ENCODE results near the gene KCNH4.

The KCNH4 gene

GRCh38 chr17:42114118-42114517 is 66.8 kb downstream of the KCNH4 start:
- ChIA-PET POLR2A (no interaction called here), CTCF (interaction anchor here (1.2 to 21.8 kb wide), 6 partner anchors 15 to 151 kb away, joined by 3 to 381 read pairs (median 45); partner anchors contain the start of genes CNP, DNAJC7, NKIRAS2 and ZNF385C)
- Histone ChIP-seq H3K27ac (ENCODE audit: insufficient read depth in 1 of 2, low read depth in 1 of 2, low read length in 2 of 2, poor library complexity in 1 of 2, severe bottlenecking in 2 of 2) (no peak overlapping the region), H3K27me3 (replicated peaks in 2 of 5; ENCODE audit: control insufficient read depth in 4 of 5, insufficient read depth in 5 of 5, low read length in 4 of 5) (no peaks in the 10 kb centered on the region), H3K36me3 (ENCODE audit: control insufficient read depth in 4 of 4, insufficient read depth in 4 of 4, low read length in 3 of 4) (peaks cover 2 to 44% (median 32%) of the 10 kb centered on the region in 4 experiments), H3K4me1 (ENCODE audit: control extremely low read depth in 1 of 4, control insufficient read depth in 4 of 4, insufficient read depth in 4 of 4, low read length in 3 of 4) (peaks cover 6 to 21% (median 19%) of the 10 kb centered on the region in 4 experiments), H3K9me3 (ENCODE audit: control extremely low read depth in 1 of 5, control insufficient read depth in 4 of 5, insufficient read depth in 2 of 5, low read depth in 1 of 5, low read length in 4 of 5) (no peaks in the 10 kb centered on the region), H3K4me3 (ENCODE audit: control insufficient read depth in 1 of 7, extremely low read depth in 1 of 7, insufficient read depth in 4 of 7, low read depth in 2 of 7, low read length in 6 of 7) (no peak overlapping the region)
- WGBS (ENCODE audit: insufficient coverage), result 98% methylated on average over 4 of the region's 9 CpGs
- no peak for DNase-seq

- Histone ChIP-seq H3K36me3 (ENCODE audit: control insufficient read depth in 4 of 4, insufficient read depth in 4 of 4, low read length in 3 of 4) (peaks cover 2 to 48% (median 33%) of the 10 kb centered on the region in 4 experiments), H3K4me3 (ENCODE audit: control insufficient read depth in 1 of 7, extremely low read depth in 1 of 7, insufficient read depth in 4 of 7, low read depth in 2 of 7, low read length in 6 of 7) (peak overlapping the region in 1 of 7 experiments; percentile 87), H3K27me3 (replicated peaks in 2 of 5; ENCODE audit: control insufficient read depth in 4 of 5, insufficient read depth in 5 of 5, low read length in 4 of 5) (no peaks in the 10 kb centered on the region), H3K9me3 (ENCODE audit: control extremely low read depth in 1 of 5, control insufficient read depth in 4 of 5, insufficient read depth in 2 of 5, low read depth in 1 of 5, low read length in 4 of 5) (no peaks in the 10 kb centered on the region), H3K27ac (ENCODE audit: insufficient read depth in 1 of 2, low read depth in 1 of 2, low read length in 2 of 2, poor library complexity in 1 of 2, severe bottlenecking in 2 of 2) (peak overlapping the region in 1 of 2 experiments; percentile 88), H3K4me1 (ENCODE audit: control extremely low read depth in 1 of 4, control insufficient read depth in 4 of 4, insufficient read depth in 4 of 4, low read length in 3 of 4) (peaks cover 6 to 21% (median 19%) of the 10 kb centered on the region in 4 experiments)
- no peak for DNase-seq
- POLR2A ChIA-PET, result interaction anchor here (1.0 kb wide), 1 partner anchor 425 kb away, joined by 3 read pairs; the partner anchor contains the start of gene EIF1
- 97% methylated on average over 28 of the region's 28 CpGs for WGBS (ENCODE audit: insufficient coverage)
- CTCF ChIA-PET, result interaction anchor here (0.7 to 21.8 kb wide), 10 partner anchors 10 to 414 kb away, joined by 3 to 381 read pairs (median 4); partner anchors contain the start of genes CNP, DNAJC7, NKIRAS2 and ZNF385C
Observed at GRCh38 chr17:42113293-42114069, 67.5 kb downstream of the KCNH4 start.

- POLR2A ChIA-PET, result interaction anchor here (1.0 to 1.4 kb wide), 5 partner anchors 14 to 424 kb away, joined by 3 to 4 read pairs (median 3); partner anchors contain the start of genes CNP and EIF1
- peak; percentile 87 to 93 (median 93) for DNase-seq
- H3K27ac ChIP-seq (ENCODE audit: insufficient read depth in 1 of 2, low read depth in 1 of 2, low read length in 2 of 2, poor library complexity in 1 of 2, severe bottlenecking in 2 of 2), result peak within 1 kb of the TSS; percentile 50 to 88
- 0% methylated on average over 6 of the region's 10 CpGs for WGBS (ENCODE audit: insufficient coverage)
- H3K27me3 ChIP-seq (replicated peaks in 2 of 5; ENCODE audit: control insufficient read depth in 4 of 5, insufficient read depth in 5 of 5, low read length in 4 of 5), result no peaks in the 10 kb centered on the region
- CTCF ChIA-PET, result interaction anchor here (0.5 to 21.8 kb wide), 13 partner anchors 8 to 415 kb away, joined by 3 to 381 read pairs (median 4); partner anchors contain the start of genes CNP, DNAJC7, KAT2A and NKIRAS2
- peak within 1 kb of the TSS; percentile 30 to 87 (median 68) for H3K4me3 ChIP-seq (ENCODE audit: control insufficient read depth in 1 of 7, extremely low read depth in 1 of 7, insufficient read depth in 4 of 7, low read depth in 2 of 7, low read length in 6 of 7)
- peaks cover 0 to 43% (median 29%) of the 10 kb centered on the region in 4 experiments for H3K36me3 ChIP-seq (ENCODE audit: control insufficient read depth in 4 of 4, insufficient read depth in 4 of 4, low read length in 3 of 4)
- no peaks in the 10 kb centered on the region for H3K9me3 ChIP-seq (ENCODE audit: control extremely low read depth in 1 of 5, control insufficient read depth in 4 of 5, insufficient read depth in 2 of 5, low read depth in 1 of 5, low read length in 4 of 5)
- H3K4me1 ChIP-seq (ENCODE audit: control extremely low read depth in 1 of 4, control insufficient read depth in 4 of 4, insufficient read depth in 4 of 4, low read length in 3 of 4), result peaks cover 6 to 29% (median 25%) of the 10 kb centered on the region in 4 experiments
Observed at GRCh38 chr17:42112552-42113176, 68.3 kb downstream of the KCNH4 start, which contains the start of gene DHX58. TSS of gene DHX58 (minus strand) at chr17:42112714. CDS start at chr17:42111892, 822 bp downstream.

- Histone ChIP-seq H3K4me3 (ENCODE audit: control insufficient read depth in 1 of 7, extremely low read depth in 1 of 7, insufficient read depth in 4 of 7, low read depth in 2 of 7, low read length in 6 of 7) (peak overlapping the region; percentile 30 to 87 (median 68)), H3K27ac (ENCODE audit: insufficient read depth in 1 of 2, low read depth in 1 of 2, low read length in 2 of 2, poor library complexity in 1 of 2, severe bottlenecking in 2 of 2) (peak overlapping the region; percentile 50 to 88), H3K9me3 (ENCODE audit: control extremely low read depth in 1 of 5, control insufficient read depth in 4 of 5, insufficient read depth in 2 of 5, low read depth in 1 of 5, low read length in 4 of 5) (no peaks in the 10 kb centered on the region), H3K36me3 (ENCODE audit: control insufficient read depth in 4 of 4, insufficient read depth in 4 of 4, low read length in 3 of 4) (peaks cover 0 to 37% (median 23%) of the 10 kb centered on the region in 4 experiments), H3K27me3 (replicated peaks in 2 of 5; ENCODE audit: control insufficient read depth in 4 of 5, insufficient read depth in 5 of 5, low read length in 4 of 5) (no peaks in the 10 kb centered on the region), H3K4me1 (ENCODE audit: control extremely low read depth in 1 of 4, control insufficient read depth in 4 of 4, insufficient read depth in 4 of 4, low read length in 3 of 4) (peaks cover 6 to 34% (median 31%) of the 10 kb centered on the region in 4 experiments)
- WGBS (ENCODE audit: insufficient coverage), result 15% methylated on average over 9 of the region's 12 CpGs
- ChIA-PET CTCF (interaction anchor here (0.5 to 21.8 kb wide), 16 partner anchors 8 to 149 kb away, joined by 3 to 381 read pairs (median 4); partner anchors contain the start of genes CNP, DNAJC7, KAT2A and NKIRAS2), POLR2A (interaction anchor here (0.6 to 1.4 kb wide), 5 partner anchors 13 to 146 kb away, joined by 3 to 4 read pairs (median 3); partner anchors contain the start of gene CNP)
- DNase-seq, result peak in 2 of 3 donors; percentile 48 to 51
Observed at GRCh38 chr17:42111871-42112551, 68.9 kb downstream of the KCNH4 start.

- Histone ChIP-seq H3K4me1 (ENCODE audit: control extremely low read depth in 1 of 4, control insufficient read depth in 4 of 4, insufficient read depth in 4 of 4, low read length in 3 of 4) (peaks cover 6 to 34% (median 31%) of the 10 kb centered on the region in 4 experiments), H3K4me3 (ENCODE audit: control insufficient read depth in 1 of 7, extremely low read depth in 1 of 7, insufficient read depth in 4 of 7, low read depth in 2 of 7, low read length in 6 of 7) (peak overlapping the region in 1 of 7 experiments; percentile 87), H3K36me3 (ENCODE audit: control insufficient read depth in 4 of 4, insufficient read depth in 4 of 4, low read length in 3 of 4) (peaks cover 0 to 34% (median 21%) of the 10 kb centered on the region in 4 experiments), H3K27me3 (replicated peaks in 2 of 5; ENCODE audit: control insufficient read depth in 4 of 5, insufficient read depth in 5 of 5, low read length in 4 of 5) (no peaks in the 10 kb centered on the region), H3K27ac (ENCODE audit: insufficient read depth in 1 of 2, low read depth in 1 of 2, low read length in 2 of 2, poor library complexity in 1 of 2, severe bottlenecking in 2 of 2) (peak overlapping the region; percentile 50 to 88), H3K9me3 (ENCODE audit: control extremely low read depth in 1 of 5, control insufficient read depth in 4 of 5, insufficient read depth in 2 of 5, low read depth in 1 of 5, low read length in 4 of 5) (no peaks in the 10 kb centered on the region)
- ChIA-PET CTCF (interaction anchor here (0.9 to 21.8 kb wide), 11 partner anchors 8 to 148 kb away, joined by 3 to 381 read pairs (median 3); partner anchors contain the start of genes CNP, DNAJC7, KAT2A and NKIRAS2), POLR2A (no interaction called here)
- WGBS (ENCODE audit: insufficient coverage), result 98% methylated on average over 11 of the region's 11 CpGs
- no peak for DNase-seq
Observed at GRCh38 chr17:42111265-42111636, 69.7 kb downstream of the KCNH4 start.

All from common myeloid progenitor, CD34-positive (primary cell).